Right renal pelvis (tissue), 4 donors: ENCODE measurements around the gene GALNT13. TPM values are rescaled to one million over a fixed set of nuclear protein-coding genes. Genes with fewer than 3 reads are reported as not detected.

Experiments used
- DNase-seq, 4 donors: peaks; one replicate each; pipeline ENCODE4 v3.0.0-alpha.2; 2013; ENCODE audit warnings: low read depth in 4 of 4, low spot score in 3 of 4, missing footprints in 1 of 4
- polyA plus RNA-seq, 4 donors: library from polyadenylated mRNA; unstranded; fragments of 120-200 nt; gene quantifications; one replicate each; pipeline ENCODE4 v1.2.1, GENCODE V29; 2013; ENCODE audit not compliant: insufficient read length in 4 of 4

The GALNT13 gene
- polyA plus RNA-seq, 4 donors = 1.9 to 2.9 (median 2.4) TPM

DNA sequence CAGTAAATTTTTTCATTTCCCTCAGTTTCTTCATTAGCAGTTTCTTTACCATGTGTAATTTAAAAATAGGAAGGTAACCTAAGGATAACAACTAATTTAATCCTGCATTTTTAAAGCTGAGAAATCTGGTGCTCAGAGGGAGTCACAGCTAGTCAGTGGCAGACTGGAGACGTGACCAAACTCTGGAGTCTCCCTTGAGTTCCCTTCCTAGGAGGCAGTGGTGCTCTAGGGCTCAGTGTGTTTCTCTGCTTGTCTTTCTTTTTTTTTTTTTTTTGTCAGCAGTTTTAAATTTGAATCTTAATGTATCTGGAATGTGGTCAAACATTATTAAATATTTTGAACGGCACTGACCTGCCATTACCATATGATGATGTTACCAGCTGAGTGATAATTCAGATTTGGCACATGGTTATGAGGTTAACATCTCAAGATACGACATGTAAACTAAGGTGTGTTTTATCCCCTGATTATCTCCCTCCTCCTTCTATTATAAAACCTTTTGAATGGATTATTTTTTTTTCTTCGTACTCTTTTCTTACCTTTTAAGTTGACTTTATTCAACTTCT lies 226.2 kb downstream of the GALNT13 start:
- DNase-seq = no peak

DNA sequence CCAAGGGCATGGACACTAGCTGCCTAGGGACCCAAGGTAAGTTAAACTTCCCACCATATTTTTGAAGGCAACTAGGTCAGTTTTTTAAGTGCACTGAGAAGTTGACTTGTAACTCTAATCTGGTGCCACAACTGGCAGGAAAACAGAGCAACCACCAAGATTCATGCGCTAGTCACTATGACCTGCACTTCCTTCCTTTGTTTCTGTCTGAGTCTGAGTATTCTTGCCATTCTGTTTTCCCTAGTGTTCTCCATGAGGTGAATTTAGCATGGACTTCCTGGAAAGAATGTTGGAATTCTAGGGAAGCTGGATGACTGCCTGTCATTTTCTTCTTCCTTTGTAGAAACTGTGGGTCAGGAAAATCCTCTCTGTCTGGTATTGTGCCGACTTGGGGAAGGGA lies 249.0 kb downstream of the GALNT13 start:
- DNase-seq = no peak

DNA sequence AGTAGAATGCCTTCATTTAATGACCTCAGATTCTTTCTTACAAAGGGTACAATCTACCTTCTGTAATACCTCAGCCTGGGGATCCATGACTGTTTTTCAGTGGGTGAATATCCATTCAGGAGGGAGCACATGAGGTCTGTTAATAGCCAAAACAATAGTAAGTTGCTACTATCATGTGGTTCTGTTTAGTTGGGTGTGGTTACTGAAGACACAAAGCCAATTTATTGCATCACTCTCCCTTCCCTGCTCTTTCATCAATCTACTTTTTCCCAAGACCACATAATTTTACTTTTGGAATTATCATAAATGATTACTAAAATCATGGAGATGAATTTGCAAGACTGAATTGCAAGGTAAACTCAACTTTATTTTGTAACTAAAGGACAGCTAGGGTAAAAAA lies 254.2 kb downstream of the GALNT13 start:
- no peak for DNase-seq

DNA sequence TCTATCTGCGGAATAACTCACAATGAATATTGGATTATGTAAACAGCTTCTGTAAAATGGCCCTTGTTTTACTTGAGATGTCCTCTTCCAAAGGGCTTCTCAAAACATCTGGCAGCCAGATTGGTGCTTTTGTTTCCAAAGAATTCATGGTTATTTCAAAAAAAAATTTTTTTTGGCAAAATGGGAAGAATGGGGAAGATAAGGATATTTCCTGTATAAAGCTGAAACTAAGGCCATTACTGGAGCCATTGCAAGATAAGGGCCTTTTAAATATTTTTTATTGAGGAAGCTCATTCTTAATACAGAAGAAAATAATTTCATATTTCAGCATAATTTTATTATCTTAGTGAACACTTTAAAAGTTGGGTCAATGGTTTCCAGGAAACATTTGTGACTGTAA lies 259.1 kb downstream of the GALNT13 start:
- no peak for DNase-seq

DNA sequence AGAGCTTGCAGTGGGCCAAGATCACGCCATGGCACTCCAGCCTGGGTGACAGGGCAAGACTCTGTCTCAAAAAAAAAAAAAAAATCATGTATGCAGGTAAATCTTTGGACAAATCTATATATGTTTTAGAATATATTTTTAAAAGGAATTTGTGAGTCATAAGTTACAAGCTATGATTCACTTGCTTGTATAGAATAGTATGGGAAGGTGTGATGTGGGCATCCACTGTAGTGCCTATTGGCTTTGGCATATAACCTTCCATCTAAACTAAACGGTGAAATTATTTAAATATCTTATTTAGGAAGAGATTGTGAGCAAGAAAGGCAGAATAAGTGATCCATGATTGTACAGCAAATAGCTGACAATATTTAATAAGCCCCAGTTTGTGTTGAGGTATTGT lies 261.1 kb downstream of the GALNT13 start:
- DNase-seq = no peak

DNA sequence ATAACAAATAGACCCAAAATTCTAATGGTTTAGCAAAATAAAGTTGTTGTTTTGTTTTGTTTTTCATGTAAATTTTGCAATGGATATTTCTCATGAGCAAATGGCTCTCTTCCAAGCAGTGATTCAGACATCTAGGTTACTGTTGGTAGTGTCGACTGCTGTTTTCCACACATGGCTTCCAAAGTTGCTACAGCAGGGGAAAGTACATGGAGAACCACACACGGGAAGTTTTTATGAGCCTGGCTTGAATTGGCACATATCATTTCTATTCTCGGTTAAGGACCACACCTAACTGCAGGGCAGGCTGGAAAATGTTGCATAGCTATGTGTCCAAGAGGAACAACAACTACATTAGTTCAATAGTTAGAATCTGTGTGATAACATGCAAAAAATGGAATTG lies 262.1 kb downstream of the GALNT13 start:
- no peak for DNase-seq

DNA sequence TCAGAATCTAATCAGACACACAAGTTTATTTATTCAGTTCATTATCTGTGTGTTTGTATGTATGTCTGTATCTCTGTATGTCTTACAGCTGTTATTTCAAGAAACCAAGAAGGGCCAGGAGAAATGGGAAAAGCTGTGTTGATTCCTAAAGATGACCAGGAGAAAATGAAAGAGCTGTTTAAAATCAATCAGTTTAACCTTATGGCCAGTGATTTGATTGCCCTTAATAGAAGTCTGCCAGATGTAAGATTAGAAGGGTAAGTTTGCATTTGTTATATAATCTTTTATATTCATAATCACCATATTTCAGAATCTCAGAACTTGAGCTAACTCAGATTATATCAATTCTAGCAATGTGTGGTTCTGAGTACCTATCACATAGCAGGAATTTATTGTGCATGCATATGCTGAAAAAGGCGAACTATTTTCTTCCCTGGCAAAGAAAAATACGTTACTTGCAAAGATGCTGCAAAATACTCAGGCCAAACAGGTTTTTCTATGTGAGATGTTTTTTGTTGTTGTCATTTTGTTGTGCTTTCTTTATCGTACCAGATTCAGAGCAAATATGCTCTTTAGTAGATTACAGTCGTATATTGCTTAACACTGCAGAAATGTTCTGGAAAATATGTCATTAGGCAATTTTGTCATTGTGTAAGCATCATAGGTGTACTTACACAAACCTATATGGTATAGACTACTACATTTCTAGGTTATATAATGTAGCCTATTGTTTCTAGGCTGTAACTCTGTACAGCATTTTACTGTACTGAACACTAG lies 268.7 kb downstream of the GALNT13 start:
- DNase-seq = no peak

DNA sequence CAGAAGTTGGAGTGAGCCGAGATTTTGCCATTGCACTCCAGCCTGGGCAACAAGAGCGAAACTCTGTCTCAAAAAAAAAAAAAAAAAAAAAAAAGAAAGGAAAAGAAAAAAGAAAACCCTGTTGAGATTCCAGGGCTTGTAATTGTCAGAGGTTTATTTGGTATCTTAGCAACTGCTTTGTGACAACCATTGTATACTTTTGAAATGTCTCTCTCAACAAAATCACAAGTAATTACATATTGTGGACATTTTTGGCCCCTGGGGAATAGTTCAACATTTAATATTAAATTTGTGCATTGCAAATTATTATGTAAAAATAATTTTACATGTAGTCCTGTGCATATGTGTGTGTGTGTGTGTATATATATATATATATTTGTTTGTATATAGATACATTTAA lies 270.8 kb downstream of the GALNT13 start:
- DNase-seq = no peak

DNA sequence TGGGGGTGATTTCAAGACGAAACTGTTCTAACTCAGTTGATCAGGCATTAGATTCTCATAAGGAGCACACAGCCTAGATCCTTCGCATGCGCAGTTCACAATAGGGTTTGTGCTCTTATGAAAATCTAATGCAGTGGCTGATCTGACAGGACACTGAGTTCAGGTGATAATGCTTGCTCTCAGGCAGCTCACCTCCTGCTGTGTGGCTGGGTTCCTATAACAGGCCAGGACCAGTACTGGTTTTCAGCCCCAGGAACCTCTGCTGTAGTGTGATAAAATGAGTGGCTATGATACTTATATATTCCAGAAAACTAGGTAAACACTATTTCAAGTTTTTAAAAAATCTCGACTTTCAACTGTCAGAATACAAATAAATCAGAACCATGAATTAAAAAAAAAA lies 271.4 kb downstream of the GALNT13 start:
- DNase-seq = no peak

DNA sequence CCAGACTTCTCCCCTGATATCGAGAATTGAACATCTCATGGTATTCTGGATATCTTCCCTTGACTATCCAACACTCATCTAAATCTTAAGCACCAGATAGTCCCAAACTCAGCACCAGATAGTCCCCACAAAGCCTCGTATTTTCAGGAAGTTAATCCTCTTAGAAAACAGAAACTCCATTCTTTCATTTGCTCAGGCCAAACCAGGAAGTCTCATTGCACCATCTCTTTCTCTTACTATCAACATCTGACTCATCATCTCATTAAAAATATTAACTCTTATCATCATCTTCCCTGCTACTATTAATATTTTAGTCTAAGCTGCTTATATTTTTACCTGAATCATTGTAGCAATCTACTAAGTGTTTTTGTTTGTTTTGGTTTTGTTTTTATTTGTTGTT lies 286.4 kb downstream of the GALNT13 start:
- no peak for DNase-seq

DNA sequence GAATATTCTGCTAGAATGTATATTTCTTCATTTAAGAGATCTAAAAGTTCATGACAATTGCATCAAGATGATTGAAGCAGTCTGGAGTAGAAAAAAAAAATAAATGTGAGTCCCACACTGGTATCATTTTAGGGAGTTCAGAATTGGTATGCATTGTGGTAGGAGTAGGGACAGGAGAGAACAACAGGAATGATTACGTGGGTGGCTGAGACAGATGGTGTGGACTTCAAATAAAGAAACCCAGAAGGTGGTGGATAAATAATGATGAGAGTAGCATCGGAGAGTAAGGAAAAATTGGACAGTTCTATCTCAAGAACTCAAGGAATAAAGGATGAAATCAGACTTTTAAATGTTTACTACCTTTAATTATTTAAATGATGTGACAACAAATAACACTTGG lies 289.6 kb downstream of the GALNT13 start:
- DNase-seq = no peak

DNA sequence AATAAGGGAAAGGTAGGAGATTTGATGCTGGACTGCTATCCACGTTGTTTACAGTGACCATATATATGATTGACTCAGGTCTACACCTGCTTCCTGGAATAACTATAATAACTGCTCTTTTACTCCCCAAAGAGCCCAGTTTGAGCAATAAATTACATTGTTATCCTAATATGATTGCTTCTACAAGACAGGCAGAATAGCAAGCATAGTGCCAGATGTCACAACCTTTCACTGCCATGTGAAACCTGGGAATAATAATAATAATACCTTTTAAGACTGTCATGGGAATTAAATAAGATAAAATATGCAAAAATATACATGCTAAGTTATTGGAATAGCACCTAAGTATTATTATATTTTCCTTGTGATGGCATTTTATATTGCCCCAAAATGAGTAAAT lies 298.7 kb downstream of the GALNT13 start:
- DNase-seq = no peak

DNA sequence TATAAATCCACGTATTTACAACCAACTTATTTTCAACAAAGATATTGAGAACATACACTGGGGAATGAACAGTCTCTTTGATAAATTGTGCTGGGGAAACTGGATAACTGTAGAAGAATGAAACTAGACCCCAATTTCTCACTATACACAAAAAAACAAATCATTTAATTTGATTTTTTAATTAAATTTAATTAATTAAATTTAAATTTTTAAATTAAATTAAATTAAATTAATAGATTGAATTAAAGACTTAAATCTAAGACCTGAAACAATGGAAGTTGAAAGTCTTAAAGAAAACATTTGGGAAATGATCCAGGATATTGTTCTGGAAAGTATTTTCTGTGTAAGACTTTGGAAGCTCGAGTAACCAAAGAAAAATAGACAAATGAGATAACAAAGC lies 301.4 kb downstream of the GALNT13 start:
- DNase-seq = no peak

DNA sequence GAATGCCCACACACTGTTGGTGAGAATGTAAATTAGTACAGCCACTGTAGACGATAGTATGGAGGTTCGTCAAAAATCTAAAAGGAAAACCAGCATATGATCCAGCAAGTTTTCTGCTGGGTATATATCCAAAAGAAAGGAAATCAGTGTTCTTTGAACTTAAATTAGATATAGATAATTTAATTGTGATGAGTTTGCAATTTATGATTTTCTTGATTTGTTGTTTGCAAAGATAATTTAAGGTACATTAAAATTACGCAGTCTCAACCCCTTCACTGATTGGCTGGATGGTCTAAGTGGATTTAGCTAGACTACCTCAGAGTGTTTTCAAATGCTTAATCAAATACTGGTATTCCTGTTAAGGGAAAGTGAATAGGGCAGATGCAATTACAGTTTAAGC lies 302.2 kb downstream of the GALNT13 start:
- DNase-seq = no peak

DNA sequence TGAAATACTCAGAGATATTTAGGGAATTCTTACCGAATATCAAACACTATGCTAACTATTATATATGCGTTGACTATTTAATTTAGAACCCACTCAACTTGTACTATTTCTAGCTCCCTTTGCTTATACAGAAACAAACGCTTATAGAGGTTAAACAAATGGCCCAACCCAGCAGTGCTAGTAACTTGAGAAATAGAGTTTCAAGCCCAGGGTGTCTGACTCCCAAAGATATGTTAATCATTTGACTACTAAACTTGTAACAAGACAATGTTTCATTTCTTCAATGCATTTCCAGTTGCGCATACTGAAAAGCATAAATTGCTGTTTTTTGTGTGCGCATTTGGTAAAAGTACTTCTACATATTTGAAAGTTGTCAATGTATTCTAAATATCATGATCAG lies 310.3 kb downstream of the GALNT13 start:
- no peak for DNase-seq

DNA sequence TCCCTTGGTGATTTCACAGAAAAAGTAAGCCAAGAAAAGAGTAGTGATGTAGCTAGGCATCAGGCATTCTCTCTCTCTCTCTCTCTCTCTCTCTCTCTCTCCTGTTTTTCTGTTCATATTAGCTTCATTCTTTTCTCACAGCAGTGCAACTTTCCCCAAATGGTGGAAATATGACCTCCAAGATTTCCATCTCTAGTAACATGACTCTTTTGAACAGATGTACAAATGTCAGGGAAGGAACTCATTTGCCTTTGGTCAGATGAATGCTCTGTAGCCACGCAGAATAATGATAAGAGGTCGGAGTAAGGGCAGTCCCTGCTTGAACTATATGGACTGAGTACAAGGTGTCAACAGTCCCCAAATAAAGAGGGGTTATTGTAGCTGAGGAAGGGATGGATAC lies 316.2 kb downstream of the GALNT13 start:
- no peak for DNase-seq

DNA sequence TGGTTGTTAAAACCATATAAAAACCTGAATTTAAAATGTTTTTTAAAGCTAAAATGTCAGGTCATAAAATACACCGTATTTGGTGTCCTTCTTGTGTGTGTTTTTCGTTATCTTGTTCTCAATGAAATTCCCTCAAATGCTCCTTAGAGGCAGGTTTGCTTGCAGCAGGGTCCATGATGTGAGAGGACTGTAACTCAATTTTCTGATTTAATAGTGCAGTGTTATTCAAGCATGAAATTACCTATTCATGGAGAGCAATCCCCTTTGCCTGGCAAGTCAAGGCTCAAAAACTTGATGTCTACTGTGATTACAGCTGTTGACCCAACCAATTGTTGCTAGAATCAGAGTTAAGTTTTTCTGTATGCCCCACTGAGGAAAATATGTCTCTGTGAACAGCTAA lies 318.2 kb downstream of the GALNT13 start:
- no peak for DNase-seq

DNA sequence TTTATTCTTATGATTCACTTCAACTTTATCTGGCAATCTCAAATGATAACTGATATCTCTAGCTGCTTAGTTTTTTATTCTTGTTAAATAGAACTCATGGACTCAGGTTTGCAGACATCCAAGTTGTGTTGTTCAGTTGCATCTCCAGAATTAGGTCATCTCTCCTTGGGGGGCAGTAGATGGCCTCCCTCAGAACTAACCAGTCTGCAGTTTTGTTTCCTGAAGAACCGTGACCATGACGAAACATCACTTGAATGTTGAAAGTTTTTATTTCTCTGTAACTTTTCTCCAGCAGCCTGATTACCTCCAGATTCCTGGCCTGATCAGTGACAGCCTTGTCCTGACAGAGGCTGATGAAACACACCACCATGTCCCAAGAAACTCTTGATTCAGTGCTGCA lies 321.5 kb downstream of the GALNT13 start:
- no peak for DNase-seq

DNA sequence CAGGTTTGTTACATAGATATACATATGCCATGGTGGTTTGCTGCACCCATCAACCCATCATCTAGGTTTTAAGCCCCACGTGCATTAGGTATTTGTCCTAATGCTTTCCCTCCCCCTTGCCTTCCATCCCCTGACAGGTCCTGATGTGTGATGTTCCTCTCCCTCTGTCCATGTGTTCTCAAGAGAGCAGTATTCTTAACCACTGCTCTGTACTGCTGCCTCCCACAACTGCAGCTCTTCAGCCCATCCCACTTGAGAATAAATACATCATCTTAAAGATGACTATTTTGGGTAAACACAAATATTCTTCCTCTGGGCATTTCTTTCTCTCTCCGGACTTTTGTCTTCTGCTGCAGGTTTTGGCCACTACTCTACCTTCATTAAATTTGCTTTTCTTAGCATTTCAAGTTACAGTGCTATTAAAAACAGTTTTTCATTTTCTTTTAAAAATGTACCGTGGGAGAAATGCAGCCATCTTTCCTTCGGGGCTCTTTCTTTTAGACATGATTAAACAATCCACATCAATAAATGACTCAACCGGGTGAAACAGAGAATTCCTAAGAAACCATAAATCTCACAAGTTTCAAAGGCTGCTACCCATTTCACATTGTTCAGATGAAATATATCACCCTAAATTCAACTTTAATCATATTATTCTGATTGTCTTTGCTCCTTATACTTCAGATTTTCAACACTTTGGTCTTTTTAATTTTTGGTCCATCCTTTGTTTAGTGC lies 323.4 kb downstream of the GALNT13 start:
- DNase-seq = no peak

DNA sequence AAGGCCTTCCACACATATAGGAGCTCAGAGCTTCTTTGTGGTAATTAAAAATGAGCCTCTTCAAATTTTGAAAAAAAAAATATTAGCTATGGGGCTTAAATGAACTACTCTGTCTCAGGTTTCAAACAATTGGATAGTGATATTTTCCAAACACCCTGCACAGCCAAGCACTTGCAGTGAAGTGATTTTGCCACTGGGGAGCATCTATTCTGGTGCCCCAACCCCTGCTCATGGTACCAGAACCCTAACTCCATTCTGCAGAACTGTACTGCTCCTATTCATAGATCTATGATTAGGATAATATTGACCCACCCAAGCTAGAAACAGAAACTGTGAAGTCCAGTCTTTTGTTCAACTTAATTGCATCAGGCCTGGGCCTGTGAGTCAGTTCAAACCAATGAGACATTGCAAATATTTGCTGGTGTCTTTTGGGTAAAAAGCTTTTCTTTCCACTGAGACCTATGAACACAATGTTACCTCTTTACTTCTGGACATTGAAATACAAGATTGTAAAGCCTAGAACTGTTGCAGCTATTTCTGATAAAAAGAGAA lies 324.0 kb downstream of the GALNT13 start:
- DNase-seq = no peak

DNA sequence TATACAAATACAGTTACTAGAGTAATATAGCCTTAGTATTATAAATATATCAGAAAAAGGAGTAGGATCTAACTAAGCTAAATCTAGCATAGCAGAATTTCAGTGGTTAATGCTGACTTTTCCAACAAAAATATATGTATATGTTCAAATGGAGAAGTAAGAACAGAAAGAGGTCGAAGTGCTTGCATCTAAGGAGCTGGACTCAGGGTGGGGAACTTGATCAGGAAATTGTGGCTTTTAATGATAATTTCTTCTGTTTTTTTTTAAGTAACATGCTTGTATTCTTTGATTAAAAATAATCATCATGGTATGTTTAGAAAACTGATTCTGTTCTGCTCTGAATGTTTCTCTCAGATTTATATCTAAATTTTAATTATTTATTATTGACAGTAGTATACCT lies 327.1 kb downstream of the GALNT13 start:
- no peak for DNase-seq

DNA sequence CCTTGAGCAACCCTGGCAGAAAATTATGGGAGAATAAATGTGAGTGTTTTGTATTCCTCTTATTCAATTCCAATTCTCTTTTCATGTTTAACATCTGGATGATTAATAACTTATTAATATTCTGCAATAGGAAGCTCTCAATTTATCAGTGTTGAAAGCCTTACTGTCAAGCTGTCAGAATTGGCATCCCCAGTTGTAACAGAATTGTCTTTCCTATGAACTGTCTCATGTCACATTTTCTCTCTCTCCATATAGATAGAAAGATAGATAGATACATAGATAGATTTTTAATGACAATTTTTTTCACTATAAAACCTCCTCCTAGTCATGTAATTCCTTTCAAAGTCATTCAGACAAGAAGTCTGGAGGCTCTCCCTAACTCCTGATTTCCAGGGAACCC lies 331.5 kb downstream of the GALNT13 start:
- DNase-seq = no peak
